Uterus (tissue), 4 donors: ENCODE results near the gene MAZ. TPM values are rescaled to one million over a fixed set of nuclear protein-coding genes. Genes with fewer than 3 reads are reported as not detected.

Experiments
- DNase-seq, 2 donors: peaks; one replicate each; pipeline ENCODE4 v3.0.0-alpha.2; 2019 to 2020
- H3K27ac ChIP-seq, 2 donors: fragments of 200-600 bp; sonication (generic); 1 replicate in 1 of 2; 2 replicates in 1 of 2; pipeline ENCODE4 v1.5.1; 2016 to 2018
- H3K27me3 ChIP-seq, 2 donors: fragments of 200-600 bp; sonication (generic); one replicate each; pipeline ENCODE4 v1.5.1; 2018 to 2019; ENCODE audit warnings: control low read depth in 1 of 2
- H3K36me3 ChIP-seq, 2 donors: fragments of 200-600 bp; sonication (generic); one replicate each; pipeline ENCODE4 v1.5.1; 2019; ENCODE audit warnings: control low read depth in 1 of 2
- H3K4me1 ChIP-seq, 2 donors: fragments of 200-600 bp; sonication (generic); one replicate each; pipeline ENCODE4 v1.5.1; 2018 to 2019; ENCODE audit warnings: control low read depth in 1 of 2
- H3K4me3 ChIP-seq, 2 donors: fragments of 200-600 bp; sonication (generic); 1 replicate in 1 of 2; 2 replicates in 1 of 2; pipeline ENCODE4 v1.5.1; 2018 to 2019; ENCODE audit warnings: mild to moderate bottlenecking in 1 of 2
- H3K9me3 ChIP-seq, 2 donors: fragments of 200-600 bp; sonication (generic); one replicate each; pipeline ENCODE4 v1.5.1; 2019; ENCODE audit warnings: control low read depth in 1 of 2
- CTCF ChIP-seq, 4 experiments: fragments of 200-600 bp in 2 of 4; fragments of 450-650 bp in 2 of 4; sonication (generic) in 2 of 4; IDR thresholded peaks; one replicate each; pipeline ENCODE4 v1.5.1; 2016 to 2019; ENCODE audit warnings: antibody characterized with exemption in 4 of 4, mild to moderate bottlenecking in 2 of 4, moderate library complexity in 1 of 4
- POLR2A ChIP-seq, 2 donors: fragments of 450-650 bp; IDR thresholded peaks; one replicate each; pipeline ENCODE4 v1.6.1; 2016; ENCODE audit warnings: antibody characterized with exemption in 2 of 2, mild to moderate bottlenecking in 1 of 2, moderate library complexity in 1 of 2
- intact Hi-C: fragments of 100-400 bp; cut with DNase I; formaldehyde crosslinking; loops from one replicate; pipeline ENCODE4 v1.15.1; 2023; ENCODE audit warnings: low total_unique reads
- total RNA-seq, 4 donors: library from RNA; depleted of rRNA in 3 of 4; stranded (reverse); fragments of >200 nt in 3 of 4; gene quantifications; one replicate each; pipeline versions ENCODE4 v1.1.0 to v1.2.4, GENCODE V29; 2014 to 2023
- donor health status: DM: yes; HTN: yes; CAD: no.

MAZ gene
- total RNA-seq, 4 donors from 2014 or later: 32.8 to 200 (median 67.5) TPM

DNA sequence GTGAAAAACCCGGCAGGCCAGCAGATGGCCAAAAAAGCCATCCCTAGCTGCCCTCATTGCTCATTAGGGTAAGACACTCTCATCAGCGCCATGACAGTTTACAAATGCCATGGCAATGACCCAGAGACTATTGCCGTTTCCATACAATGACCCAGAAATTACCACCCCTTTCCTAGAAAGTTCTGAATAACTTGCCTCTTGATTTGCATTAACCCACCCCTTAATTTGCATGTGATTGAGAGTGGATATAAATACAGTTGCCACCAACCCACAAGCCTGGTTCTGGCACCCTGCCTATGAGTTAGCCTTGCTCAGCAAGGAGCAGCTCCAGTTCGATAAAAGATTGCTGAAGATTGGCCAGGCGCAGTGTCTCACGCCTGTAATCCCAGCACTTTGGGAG is 44.4 kb upstream of the MAZ start:
- Histone ChIP-seq H3K27me3 (no peaks in the 10 kb centered on the region), H3K27ac (no peak overlapping the region), H3K36me3 (no peaks in the 10 kb centered on the region), H3K4me3 (no peak overlapping the region), H3K9me3 (no peaks in the 10 kb centered on the region), H3K4me1 (no peaks in the 10 kb centered on the region)
- no peak for TF ChIP-seq POLR2A (IDR thresholded peaks at IDR 0.05)
- no peak for TF ChIP-seq CTCF (IDR thresholded peaks at IDR 0.05)
- no peak for DNase-seq
- intact Hi-C loops: no loop called here

GRCh38 chr16:29763326-29763725 is 43.0 kb upstream of the MAZ start:
- no peak for TF ChIP-seq CTCF (IDR thresholded peaks at IDR 0.05)
- TF ChIP-seq POLR2A (IDR thresholded peaks at IDR 0.05): no peak
- H3K27me3 ChIP-seq: no peaks in the 10 kb centered on the region
- no peaks in the 10 kb centered on the region for H3K4me1 ChIP-seq
- no peak for DNase-seq
- intact Hi-C loops: no loop called here
- no peaks in the 10 kb centered on the region for H3K36me3 ChIP-seq
- no peak overlapping the region for H3K27ac ChIP-seq
- no peaks in the 10 kb centered on the region for H3K9me3 ChIP-seq
- H3K4me3 ChIP-seq: no peak overlapping the region

- no peaks in the 10 kb centered on the region for H3K9me3 ChIP-seq
- intact Hi-C loops: no loop called here
- H3K27ac ChIP-seq: no peak overlapping the region
- no peak for DNase-seq
- no peaks in the 10 kb centered on the region for H3K4me1 ChIP-seq
- no peaks in the 10 kb centered on the region for H3K27me3 ChIP-seq
- no peak for TF ChIP-seq CTCF (IDR thresholded peaks at IDR 0.05)
- no peak for TF ChIP-seq POLR2A (IDR thresholded peaks at IDR 0.05)
- H3K4me3 ChIP-seq: no peak overlapping the region
- H3K36me3 ChIP-seq: no peaks in the 10 kb centered on the region
These were observed 40.9 kb upstream of the MAZ start for GRCh38 chr16:29765167-29766032.

DNA sequence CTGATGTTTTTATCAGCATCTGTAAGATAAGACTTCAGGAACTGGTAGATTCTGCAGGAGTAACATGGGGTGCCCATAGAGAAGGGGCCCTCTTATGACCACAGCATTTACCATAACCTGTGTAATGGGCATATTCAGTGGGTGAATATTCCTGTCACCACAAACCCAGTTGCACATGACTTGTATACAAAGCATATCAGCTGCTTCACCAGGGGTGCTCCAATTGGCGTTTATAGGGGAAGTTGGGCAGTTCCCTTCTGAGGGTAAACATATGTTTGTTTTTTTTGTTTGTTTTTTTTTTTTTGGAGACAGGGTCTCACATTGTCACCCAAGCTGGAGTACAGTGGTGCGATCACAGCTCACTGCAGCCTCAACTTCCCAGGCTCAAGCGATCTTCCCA is 39.8 kb upstream of the MAZ start:
- TF ChIP-seq CTCF (IDR thresholded peaks at IDR 0.05) (no peak), POLR2A (IDR thresholded peaks at IDR 0.05) (no peak)
- DNase-seq: no peak
- Histone ChIP-seq H3K9me3 (no peaks in the 10 kb centered on the region), H3K36me3 (no peaks in the 10 kb centered on the region), H3K27ac (no peak overlapping the region), H3K4me1 (no peaks in the 10 kb centered on the region), H3K27me3 (no peaks in the 10 kb centered on the region), H3K4me3 (no peak overlapping the region)
- intact Hi-C loops: no loop called here

GRCh38 chr16:29767062-29767461 is 39.3 kb upstream of the MAZ start:
- H3K9me3 ChIP-seq: no peaks in the 10 kb centered on the region
- H3K27me3 ChIP-seq: no peaks in the 10 kb centered on the region
- no peak overlapping the region for H3K4me3 ChIP-seq
- no peak overlapping the region for H3K27ac ChIP-seq
- intact Hi-C loops: no loop called here
- no peaks in the 10 kb centered on the region for H3K36me3 ChIP-seq
- DNase-seq: no peak
- TF ChIP-seq POLR2A (IDR thresholded peaks at IDR 0.05): no peak
- no peak for TF ChIP-seq CTCF (IDR thresholded peaks at IDR 0.05)
- H3K4me1 ChIP-seq: no peaks in the 10 kb centered on the region
